ENCODE data around the gene DNHD1. TPM values are rescaled to one million over a fixed set of nuclear protein-coding genes. Genes with fewer than 3 reads are reported as not detected.
A peak's percentile ranks its signal among the peaks of the same experiment; 100 is the strongest.

The DNHD1 gene
- total RNA-seq, 1 experiment from 2014 or later = 11.5 TPM

DNA sequence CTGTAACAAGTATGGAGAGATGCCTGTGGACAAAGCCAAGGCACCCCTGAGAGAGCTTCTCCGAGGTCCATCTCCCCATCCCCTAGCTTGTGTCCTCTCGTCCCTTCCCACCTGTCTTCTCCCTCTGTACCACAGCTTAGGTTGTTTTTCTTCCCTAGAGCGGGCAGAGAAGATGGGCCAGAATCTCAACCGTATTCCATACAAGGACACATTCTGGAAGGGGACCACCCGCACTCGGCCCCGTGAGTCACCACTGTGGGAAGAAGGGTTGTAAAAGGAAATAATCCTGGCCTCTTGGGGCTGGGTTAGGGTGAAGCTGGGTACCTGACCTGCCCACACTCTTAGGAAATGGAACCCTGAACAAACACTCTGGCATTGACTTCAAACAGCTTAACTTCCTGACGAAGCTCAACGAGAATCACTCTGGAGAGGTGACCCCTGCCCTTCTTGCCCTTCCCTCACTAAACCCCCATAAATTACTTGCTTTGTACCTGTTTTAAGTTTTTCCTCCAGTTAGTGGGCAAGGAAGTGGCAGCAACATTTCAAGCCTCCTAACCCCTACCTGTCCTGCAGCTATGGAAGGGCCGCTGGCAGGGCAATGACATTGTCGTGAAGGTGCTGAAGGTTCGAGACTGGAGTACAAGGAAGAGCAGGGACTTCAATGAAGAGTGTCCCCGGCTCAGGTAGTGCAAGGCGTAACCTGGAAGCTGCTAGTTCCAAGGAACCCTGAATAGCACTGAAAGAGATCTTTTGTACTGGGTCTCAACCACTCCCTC, 111.8 kb downstream of the DNHD1 start (continued):
- TF ChIP-seq ATF6 (CRISPR knock-in tag; IDR thresholded peaks at IDR 0.05) = no peak
- TF ChIP-seq, protein P1, sequence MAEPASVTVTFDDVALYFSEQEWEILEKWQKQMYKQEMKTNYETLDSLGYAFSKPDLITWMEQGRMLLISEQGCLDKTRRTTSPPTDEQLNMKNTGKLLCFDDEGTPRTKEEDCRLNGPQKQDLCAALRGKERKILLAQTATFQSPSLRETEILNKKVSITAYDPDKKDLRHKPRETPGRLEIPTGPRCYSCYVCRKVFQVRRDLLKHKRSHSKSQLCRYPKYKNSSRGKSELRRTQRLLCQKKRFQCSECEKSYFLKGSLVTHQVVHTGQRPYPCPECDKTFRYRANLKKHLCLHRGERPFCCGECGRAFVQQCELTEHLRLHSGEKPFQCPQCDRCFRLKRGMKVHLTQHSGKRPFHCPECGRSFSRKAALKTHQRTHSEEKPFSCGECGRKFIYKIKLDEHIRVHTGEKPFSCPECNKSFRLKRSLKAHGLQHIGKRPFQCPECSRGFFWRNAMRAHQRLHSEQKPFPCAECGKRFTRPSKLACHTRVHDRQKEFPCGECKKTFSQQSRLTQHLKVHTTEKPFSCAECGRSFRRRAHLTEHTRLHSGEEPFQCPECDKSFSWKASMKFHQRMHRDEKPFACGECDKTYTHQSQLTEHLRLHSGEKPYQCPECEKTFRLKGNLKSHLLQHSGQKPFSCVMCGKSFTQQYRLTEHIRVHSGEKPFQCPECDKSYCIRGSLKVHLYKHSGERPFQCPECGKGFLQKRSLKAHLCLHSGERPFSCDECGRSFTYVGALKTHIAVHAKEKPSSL (CRISPR knock-in tag; conservative IDR thresholded peaks at IDR 0.05) = no peak
- TF ChIP-seq, protein P2, sequence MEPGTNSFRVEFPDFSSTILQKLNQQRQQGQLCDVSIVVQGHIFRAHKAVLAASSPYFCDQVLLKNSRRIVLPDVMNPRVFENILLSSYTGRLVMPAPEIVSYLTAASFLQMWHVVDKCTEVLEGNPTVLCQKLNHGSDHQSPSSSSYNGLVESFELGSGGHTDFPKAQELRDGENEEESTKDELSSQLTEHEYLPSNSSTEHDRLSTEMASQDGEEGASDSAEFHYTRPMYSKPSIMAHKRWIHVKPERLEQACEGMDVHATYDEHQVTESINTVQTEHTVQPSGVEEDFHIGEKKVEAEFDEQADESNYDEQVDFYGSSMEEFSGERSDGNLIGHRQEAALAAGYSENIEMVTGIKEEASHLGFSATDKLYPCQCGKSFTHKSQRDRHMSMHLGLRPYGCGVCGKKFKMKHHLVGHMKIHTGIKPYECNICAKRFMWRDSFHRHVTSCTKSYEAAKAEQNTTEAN (CRISPR knock-in tag; IDR thresholded peaks at IDR 0.05) = no peak
- no peak for TF ChIP-seq RORB (CRISPR knock-in tag; IDR thresholded peaks at IDR 0.05)
- TF ChIP-seq NFE2L1 (CRISPR knock-in tag; IDR thresholded peaks at IDR 0.05) = no peak
- no peak for TF ChIP-seq EMX1 (CRISPR knock-in tag; IDR thresholded peaks at IDR 0.05)

DNA sequence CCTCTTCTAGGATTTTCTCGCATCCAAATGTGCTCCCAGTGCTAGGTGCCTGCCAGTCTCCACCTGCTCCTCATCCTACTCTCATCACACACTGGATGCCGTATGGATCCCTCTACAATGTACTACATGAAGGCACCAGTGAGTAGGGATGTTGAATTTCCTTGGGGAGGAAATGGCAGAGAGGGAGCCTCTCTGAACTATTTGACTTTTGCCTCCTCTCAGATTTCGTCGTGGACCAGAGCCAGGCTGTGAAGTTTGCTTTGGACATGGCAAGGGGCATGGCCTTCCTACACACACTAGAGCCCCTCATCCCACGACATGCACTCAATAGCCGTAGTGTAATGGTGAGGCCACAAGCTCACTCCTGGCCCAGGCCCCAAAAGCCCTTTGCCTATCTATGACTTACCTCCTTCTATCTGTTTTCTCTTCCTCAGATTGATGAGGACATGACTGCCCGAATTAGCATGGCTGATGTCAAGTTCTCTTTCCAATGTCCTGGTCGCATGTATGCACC, 112.5 kb downstream of the DNHD1 start:
- DNase-seq (ENCODE audit: low spot score) (no peak), ATAC-seq (no peak)
- H3K4me3 Mint-ChIP-seq = peak overlapping the region; percentile 38; the same call in 1 of the 2 replicates
- H3K27me3 Mint-ChIP-seq (ENCODE audit: low read depth) = no peaks in the 10 kb centered on the region
- POLR2A ChIA-PET = interaction anchor here (0.6 kb wide), 1 partner anchor 162 kb away, joined by 11 read pairs; no protein-coding TSS in a partner anchor
- CTCF ChIA-PET = interaction anchor here (0.9 kb wide), 1 partner anchor 74 kb away, joined by 3 read pairs; the partner anchor contains the start of gene MRPL17
- peaks cover 36% of the 10 kb centered on the region for H3K36me3 Mint-ChIP-seq
- H3K9me3 Mint-ChIP-seq = no peaks in the 10 kb centered on the region
- peak overlapping the region; percentile 76 for H3K27ac Mint-ChIP-seq
- TF ChIP-seq OVOL2 (CRISPR knock-in tag; IDR thresholded peaks at IDR 0.05; ENCODE audit: borderline replicate concordance) = no peak
- TF ChIP-seq, protein P3, sequence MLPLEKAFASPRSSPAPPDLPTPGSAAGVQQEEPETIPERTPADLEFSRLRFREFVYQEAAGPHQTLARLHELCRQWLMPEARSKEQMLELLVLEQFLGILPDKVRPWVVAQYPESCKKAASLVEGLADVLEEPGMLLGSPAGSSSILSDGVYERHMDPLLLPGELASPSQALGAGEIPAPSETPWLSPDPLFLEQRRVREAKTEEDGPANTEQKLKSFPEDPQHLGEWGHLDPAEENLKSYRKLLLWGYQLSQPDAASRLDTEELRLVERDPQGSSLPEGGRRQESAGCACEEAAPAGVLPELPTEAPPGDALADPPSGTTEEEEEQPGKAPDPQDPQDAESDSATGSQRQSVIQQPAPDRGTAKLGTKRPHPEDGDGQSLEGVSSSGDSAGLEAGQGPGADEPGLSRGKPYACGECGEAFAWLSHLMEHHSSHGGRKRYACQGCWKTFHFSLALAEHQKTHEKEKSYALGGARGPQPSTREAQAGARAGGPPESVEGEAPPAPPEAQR (CRISPR knock-in tag; IDR thresholded peaks at IDR 0.05) = no peak
- no peak for TF ChIP-seq USF2 (CRISPR knock-in tag; IDR thresholded peaks at IDR 0.05)
- TF ChIP-seq, protein P4, sequence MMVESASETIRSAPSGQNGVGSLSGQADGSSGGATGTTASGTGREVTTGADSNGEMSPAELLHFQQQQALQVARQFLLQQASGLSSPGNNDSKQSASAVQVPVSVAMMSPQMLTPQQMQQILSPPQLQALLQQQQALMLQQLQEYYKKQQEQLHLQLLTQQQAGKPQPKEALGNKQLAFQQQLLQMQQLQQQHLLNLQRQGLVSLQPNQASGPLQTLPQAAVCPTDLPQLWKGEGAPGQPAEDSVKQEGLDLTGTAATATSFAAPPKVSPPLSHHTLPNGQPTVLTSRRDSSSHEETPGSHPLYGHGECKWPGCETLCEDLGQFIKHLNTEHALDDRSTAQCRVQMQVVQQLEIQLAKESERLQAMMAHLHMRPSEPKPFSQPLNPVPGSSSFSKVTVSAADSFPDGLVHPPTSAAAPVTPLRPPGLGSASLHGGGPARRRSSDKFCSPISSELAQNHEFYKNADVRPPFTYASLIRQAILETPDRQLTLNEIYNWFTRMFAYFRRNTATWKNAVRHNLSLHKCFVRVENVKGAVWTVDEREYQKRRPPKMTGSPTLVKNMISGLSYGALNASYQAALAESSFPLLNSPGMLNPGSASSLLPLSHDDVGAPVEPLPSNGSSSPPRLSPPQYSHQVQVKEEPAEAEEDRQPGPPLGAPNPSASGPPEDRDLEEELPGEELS (CRISPR knock-in tag; IDR thresholded peaks at IDR 0.05) = no peak
- TF ChIP-seq, protein P5, sequence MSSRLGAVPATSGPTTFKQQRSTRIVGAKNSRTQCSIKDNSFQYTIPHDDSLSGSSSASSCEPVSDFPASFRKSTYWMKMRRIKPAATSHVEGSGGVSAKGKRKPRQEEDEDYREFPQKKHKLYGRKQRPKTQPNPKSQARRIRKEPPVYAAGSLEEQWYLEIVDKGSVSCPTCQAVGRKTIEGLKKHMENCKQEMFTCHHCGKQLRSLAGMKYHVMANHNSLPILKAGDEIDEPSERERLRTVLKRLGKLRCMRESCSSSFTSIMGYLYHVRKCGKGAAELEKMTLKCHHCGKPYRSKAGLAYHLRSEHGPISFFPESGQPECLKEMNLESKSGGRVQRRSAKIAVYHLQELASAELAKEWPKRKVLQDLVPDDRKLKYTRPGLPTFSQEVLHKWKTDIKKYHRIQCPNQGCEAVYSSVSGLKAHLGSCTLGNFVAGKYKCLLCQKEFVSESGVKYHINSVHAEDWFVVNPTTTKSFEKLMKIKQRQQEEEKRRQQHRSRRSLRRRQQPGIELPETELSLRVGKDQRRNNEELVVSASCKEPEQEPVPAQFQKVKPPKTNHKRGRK (CRISPR knock-in tag; IDR thresholded peaks at IDR 0.05; ENCODE audit: borderline replicate concordance) = no peak
- no peak for TF ChIP-seq TP53 (CRISPR knock-in tag; IDR thresholded peaks at IDR 0.05)
- TF ChIP-seq AR (CRISPR knock-in tag; IDR thresholded peaks at IDR 0.05) = no peak
- TF ChIP-seq NFYB (CRISPR knock-in tag; conservative IDR thresholded peaks at IDR 0.05; ENCODE audit: low read depth) = no peak
- TF ChIP-seq RELA (CRISPR knock-in tag; IDR thresholded peaks at IDR 0.05; ENCODE audit: borderline replicate concordance) = no peak
- no peak for TF ChIP-seq NR3C1 (CRISPR knock-in tag; conservative IDR thresholded peaks at IDR 0.05; ENCODE audit: low read depth)
- TF ChIP-seq MLX (CRISPR knock-in tag; IDR thresholded peaks at IDR 0.05) = no peak
- TF ChIP-seq, protein P6, sequence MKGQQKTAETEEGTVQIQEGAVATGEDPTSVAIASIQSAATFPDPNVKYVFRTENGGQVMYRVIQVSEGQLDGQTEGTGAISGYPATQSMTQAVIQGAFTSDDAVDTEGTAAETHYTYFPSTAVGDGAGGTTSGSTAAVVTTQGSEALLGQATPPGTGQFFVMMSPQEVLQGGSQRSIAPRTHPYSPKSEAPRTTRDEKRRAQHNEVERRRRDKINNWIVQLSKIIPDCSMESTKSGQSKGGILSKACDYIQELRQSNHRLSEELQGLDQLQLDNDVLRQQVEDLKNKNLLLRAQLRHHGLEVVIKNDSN (CRISPR knock-in tag; IDR thresholded peaks at IDR 0.05) = no peak
- peaks cover 20% of the 10 kb centered on the region for H3K4me1 Mint-ChIP-seq
